Endothelial cell of umbilical vein (primary cell): ENCODE measurements around the gene ARHGEF28.

ENCODE experiments used
- CTCF ChIP-seq, 2 donors: IDR thresholded peaks; 1 replicate in 1 of 2; 2 replicates in 1 of 2; pipeline ENCODE4 v1.5.1; 2011; ENCODE audit warnings: low read length in 2 of 2, mild to moderate bottlenecking in 2 of 2, moderate library complexity in 2 of 2, control low read depth in 1 of 2, inconsistent platforms in 1 of 2, low read depth in 1 of 2; ENCODE audit not compliant: insufficient read depth in 1 of 2; ENCODE audit errors: extremely low read depth in 1 of 2
- MAX ChIP-seq: IDR thresholded peaks from 2 replicates; pipeline ENCODE4 v1.6.1; 2011; ENCODE audit not compliant: insufficient read depth, insufficient read length
- POLR2AphosphoS5 ChIP-seq: IDR thresholded peaks from 2 replicates; pipeline ENCODE4 v1.6.1; 2012; ENCODE audit warnings: low read depth, mild to moderate bottlenecking, control low read depth, low read length, moderate library complexity; ENCODE audit not compliant: insufficient read depth

- TF ChIP-seq CTCF (IDR thresholded peaks at IDR 0.05; ENCODE audit: extremely low read depth in 1 of 2, insufficient read depth in 1 of 2, low read depth in 1 of 2, low read length in 2 of 2) (no peak), POLR2AphosphoS5 (peak; percentile 2), MAX (no peak)
These were observed 123.7 kb downstream of the ARHGEF28 start for GRCh38 chr5:73749485-73750270.
